ENCODE measurements around the gene RPTOR. TPM values are rescaled to one million over a fixed set of nuclear protein-coding genes. Genes with fewer than 3 reads are reported as not detected.

The RPTOR gene
- polyA plus RNA-seq, 1 experiment: 10.8 TPM

DNA sequence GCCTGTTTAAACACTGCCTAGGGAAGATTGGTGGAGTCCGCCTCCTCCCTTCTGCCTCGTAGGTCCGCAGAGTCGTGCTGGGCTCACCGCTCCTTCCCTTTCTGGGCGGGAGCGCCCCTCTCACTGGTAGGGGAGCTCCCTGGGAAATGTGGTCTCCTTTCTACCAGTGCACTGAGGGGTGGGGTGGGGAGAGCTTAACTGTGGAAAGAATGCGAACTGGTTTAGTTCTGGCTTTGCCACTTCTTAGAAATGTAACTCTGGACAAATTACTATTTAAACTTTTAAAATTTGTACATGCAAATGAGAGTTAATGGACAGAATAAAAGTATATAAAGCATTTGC, 105.7 kb downstream of the RPTOR start:
- no peak for DNase-seq (ENCODE audit: low read depth)
- ChIA-PET CTCF (interaction anchor here (0.7 kb wide), 1 partner anchor 12 kb away, joined by 4 read pairs; no protein-coding TSS in a partner anchor), POLR2A (no interaction called here)
- no peaks in the 10 kb centered on the region for H3K27me3 ChIP-seq (ENCODE audit: control insufficient read depth, insufficient read depth, low read length)
- H3K4me3 ChIP-seq (ENCODE audit: low read depth, low read length): no peak overlapping the region
- H3K36me3 ChIP-seq (ENCODE audit: control insufficient read depth, insufficient read depth, low read length): no peaks in the 10 kb centered on the region
- TF ChIP-seq, protein P1, sequence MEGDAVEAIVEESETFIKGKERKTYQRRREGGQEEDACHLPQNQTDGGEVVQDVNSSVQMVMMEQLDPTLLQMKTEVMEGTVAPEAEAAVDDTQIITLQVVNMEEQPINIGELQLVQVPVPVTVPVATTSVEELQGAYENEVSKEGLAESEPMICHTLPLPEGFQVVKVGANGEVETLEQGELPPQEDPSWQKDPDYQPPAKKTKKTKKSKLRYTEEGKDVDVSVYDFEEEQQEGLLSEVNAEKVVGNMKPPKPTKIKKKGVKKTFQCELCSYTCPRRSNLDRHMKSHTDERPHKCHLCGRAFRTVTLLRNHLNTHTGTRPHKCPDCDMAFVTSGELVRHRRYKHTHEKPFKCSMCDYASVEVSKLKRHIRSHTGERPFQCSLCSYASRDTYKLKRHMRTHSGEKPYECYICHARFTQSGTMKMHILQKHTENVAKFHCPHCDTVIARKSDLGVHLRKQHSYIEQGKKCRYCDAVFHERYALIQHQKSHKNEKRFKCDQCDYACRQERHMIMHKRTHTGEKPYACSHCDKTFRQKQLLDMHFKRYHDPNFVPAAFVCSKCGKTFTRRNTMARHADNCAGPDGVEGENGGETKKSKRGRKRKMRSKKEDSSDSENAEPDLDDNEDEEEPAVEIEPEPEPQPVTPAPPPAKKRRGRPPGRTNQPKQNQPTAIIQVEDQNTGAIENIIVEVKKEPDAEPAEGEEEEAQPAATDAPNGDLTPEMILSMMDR (IDR thresholded peaks at IDR 0.05; ENCODE audit: insufficient read depth, low read depth, low read length): no peak

DNA sequence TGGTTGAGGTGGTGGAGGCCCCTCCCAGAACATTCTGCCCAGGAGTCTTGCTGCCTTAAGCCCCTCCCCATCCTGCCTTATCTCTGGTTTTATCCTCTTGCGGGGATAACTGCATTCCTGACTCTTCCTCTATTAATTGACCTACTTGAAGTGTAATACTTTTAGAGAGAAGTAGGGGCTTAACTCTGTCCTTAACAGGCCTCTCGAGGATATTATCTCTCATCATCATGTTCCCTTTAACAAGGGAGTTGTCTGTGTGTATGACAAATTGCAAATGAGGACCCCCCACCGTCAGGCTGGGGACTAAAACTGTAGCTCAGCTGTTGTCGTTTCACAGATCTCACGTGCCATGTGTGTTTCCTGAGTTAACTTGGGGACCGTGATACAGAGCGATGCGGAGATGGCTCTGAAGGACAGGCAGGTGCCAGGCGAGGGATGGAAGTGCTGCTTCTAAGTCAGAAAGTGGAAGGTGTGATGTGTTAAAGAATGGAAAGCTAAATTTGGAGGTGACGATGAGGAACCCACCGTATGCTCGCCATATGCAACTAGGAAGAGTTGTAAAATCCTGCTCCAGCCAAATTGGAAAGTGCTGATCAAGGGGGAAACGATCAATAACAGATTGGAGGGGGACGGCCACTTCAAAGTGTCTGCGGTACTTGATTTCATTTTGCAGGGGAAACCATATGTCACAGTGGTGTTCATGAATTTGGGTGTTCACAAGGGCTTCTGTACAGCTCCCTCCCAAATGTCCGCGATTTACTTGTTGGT, 106.3 kb downstream of the RPTOR start:
- ChIA-PET CTCF (no interaction called here), POLR2A (no interaction called here)
- TF ChIP-seq, protein P1 (IDR thresholded peaks at IDR 0.05; ENCODE audit: insufficient read depth, low read depth, low read length): no peak
- DNase-seq (ENCODE audit: low read depth): no peak
- no peak overlapping the region for H3K4me3 ChIP-seq (ENCODE audit: low read depth, low read length)
- no peaks in the 10 kb centered on the region for H3K27me3 ChIP-seq (ENCODE audit: control insufficient read depth, insufficient read depth, low read length)
- no peaks in the 10 kb centered on the region for H3K36me3 ChIP-seq (ENCODE audit: control insufficient read depth, insufficient read depth, low read length)

DNA sequence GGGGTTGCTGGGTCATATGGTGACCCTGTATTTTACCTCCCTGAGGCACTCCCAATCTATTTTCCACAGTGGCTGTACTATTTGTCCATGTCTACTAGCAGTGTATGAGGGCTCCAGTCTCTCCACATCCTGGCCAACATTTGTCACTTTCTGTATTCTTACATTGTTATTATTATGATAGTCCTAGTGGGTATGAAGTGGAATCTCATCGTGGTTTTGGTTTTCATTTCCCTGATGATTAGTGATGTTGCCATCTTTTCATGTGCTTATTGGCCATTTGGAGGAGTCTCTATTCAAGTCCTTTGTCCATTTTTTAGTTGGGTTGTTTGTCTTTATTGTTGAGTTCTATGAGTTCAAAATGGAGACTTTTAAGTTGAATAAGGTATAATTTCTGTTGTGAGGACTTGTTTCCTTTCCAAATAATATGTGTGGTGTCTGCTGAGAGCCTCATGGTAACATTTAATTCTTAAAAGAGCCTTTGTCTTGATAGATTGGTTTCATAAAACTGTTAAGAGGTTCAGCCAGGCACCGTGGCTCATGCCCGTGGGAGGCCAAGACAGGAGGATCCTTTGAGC, 108.2 kb downstream of the RPTOR start:
- CTCF ChIA-PET: no interaction called here
- DNase-seq (ENCODE audit: low read depth): no peak
- POLR2A ChIA-PET: no interaction called here
- Histone ChIP-seq H3K27me3 (ENCODE audit: control insufficient read depth, insufficient read depth, low read length) (no peaks in the 10 kb centered on the region), H3K36me3 (ENCODE audit: control insufficient read depth, insufficient read depth, low read length) (no peaks in the 10 kb centered on the region), H3K4me3 (ENCODE audit: low read depth, low read length) (no peak overlapping the region)
- TF ChIP-seq, protein P1 (IDR thresholded peaks at IDR 0.05; ENCODE audit: insufficient read depth, low read depth, low read length): no peak

DNA sequence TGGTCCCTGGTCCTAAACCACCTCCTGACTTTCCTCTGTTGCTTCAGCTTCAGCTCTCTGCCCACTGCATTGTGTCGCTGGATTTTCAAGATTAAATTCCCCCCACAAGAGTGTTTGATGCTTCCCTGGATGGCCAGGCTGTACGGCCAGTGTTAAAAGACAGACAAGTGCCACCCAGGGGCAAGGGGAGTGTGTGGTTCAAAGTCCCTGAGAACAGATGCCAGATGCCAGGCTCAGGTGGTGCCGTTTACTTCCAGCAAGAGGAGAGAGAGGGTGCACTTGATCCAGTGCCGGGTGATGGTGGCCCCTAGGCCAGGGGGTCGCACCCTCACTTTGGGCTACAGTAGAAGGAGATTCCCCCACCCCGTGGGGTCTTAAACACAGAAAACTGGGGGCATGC, 109.2 kb downstream of the RPTOR start:
- no peak for DNase-seq (ENCODE audit: low read depth)
- TF ChIP-seq, protein P1 (IDR thresholded peaks at IDR 0.05; ENCODE audit: insufficient read depth, low read depth, low read length): no peak
- no peak overlapping the region for H3K4me3 ChIP-seq (ENCODE audit: low read depth, low read length)
- no peaks in the 10 kb centered on the region for H3K36me3 ChIP-seq (ENCODE audit: control insufficient read depth, insufficient read depth, low read length)
- POLR2A ChIA-PET: no interaction called here
- CTCF ChIA-PET: no interaction called here
- no peaks in the 10 kb centered on the region for H3K27me3 ChIP-seq (ENCODE audit: control insufficient read depth, insufficient read depth, low read length)

DNA sequence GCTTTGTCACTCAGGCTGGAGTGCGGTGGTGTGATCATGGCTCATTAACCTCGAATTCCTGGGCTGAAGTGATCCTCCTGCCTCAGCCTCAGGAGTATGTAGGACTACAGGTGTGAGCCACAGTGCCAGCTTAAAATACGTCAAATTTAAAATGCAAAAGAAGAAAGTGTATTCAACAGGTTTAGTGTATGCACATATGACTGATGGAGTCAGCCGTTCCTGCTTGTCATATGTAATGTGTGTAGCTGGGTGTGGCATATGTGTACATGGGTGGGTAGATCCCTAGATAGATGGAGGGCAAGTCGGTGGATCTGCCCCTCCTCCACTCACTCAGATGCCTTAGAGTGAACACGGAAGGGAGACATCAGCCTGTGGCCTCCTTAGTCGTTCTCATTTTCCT, 111.0 kb downstream of the RPTOR start:
- Histone ChIP-seq H3K36me3 (ENCODE audit: control insufficient read depth, insufficient read depth, low read length) (no peaks in the 10 kb centered on the region), H3K4me3 (ENCODE audit: low read depth, low read length) (no peak overlapping the region), H3K27me3 (ENCODE audit: control insufficient read depth, insufficient read depth, low read length) (no peaks in the 10 kb centered on the region)
- TF ChIP-seq, protein P1 (IDR thresholded peaks at IDR 0.05; ENCODE audit: insufficient read depth, low read depth, low read length): no peak
- CTCF ChIA-PET: no interaction called here
- no peak for DNase-seq (ENCODE audit: low read depth)
- POLR2A ChIA-PET: no interaction called here

Data from BJ (cell line).